Activated naive CD8-positive, alpha-beta T cell treated with anti-CD3 and anti-CD28 coated beads, Interleukin-2, amount 50 U/mL, for 24 hours (primary cell): ENCODE measurements around the gene SEH1L.
"Not testable (repeated sequence)": the region's sequence is repeated elsewhere in the genome, so short reads cannot be mapped to it uniquely, and the experiment has no call there.

Experiments
- ATAC-seq: fragments of 150-1000 bp; cut with Tn5 transposase; one replicate; pipeline ENCODE4 v1.10.0; 2021
- DNase-seq: peaks from one replicate; pipeline ENCODE4 v3.0.0; 2021
- H3K27ac Mint-ChIP-seq: one replicate; pipeline ENCODE4 v1.8.0; 2021; ENCODE audit warnings: mild to moderate bottlenecking, mixed read lengths
- H3K27me3 Mint-ChIP-seq: one replicate; pipeline ENCODE4 v1.8.0; 2021; ENCODE audit warnings: mixed read lengths
- H3K36me3 Mint-ChIP-seq: one replicate; pipeline ENCODE4 v1.8.0; 2021; ENCODE audit warnings: low read depth, mixed read lengths
- H3K4me1 Mint-ChIP-seq: one replicate; pipeline ENCODE4 v1.8.0; 2021; ENCODE audit warnings: mixed read lengths
- H3K4me3 Mint-ChIP-seq: one replicate; pipeline ENCODE4 v1.8.0; 2021; ENCODE audit warnings: mild to moderate bottlenecking, moderate library complexity, mixed read lengths
- H3K9me3 Mint-ChIP-seq: one replicate; pipeline ENCODE4 v1.8.0; 2021; ENCODE audit warnings: mixed read lengths

Gene SEH1L

GRCh38 chr18:12968115-12968514 is 20.3 kb downstream of the SEH1L start:
- Mint-ChIP-seq H3K36me3 (peaks cover 70% of the 10 kb centered on the region), H3K27me3 (no peaks in the 10 kb centered on the region), H3K27ac (no peak overlapping the region), H3K4me1 (peaks cover 16% of the 10 kb centered on the region), H3K9me3 (no peaks in the 10 kb centered on the region), H3K4me3 (no peak overlapping the region)
- ATAC-seq (no peak), DNase-seq (no peak)

DNA sequence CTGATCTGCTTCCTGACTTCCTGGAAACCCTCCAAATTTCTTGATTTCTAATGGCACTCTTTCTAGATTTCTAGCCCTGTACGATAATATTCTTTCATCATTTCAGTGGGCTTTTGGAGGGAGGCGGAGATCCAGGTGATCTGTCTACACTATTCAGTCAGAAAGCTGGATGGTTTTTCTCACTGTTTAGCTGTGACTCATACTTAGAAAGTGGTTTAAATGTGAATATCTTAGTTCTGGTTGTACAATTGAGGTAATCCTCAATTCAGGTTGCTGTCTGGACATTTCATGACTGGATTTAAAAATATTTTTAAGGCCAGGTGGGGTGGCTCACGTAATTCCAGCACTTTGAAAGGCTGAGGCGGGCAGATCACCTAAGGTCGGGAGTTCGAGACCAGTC is 20.8 kb downstream of the SEH1L start:
- no peak for DNase-seq
- no peak overlapping the region for H3K27ac Mint-ChIP-seq
- peaks cover 21% of the 10 kb centered on the region for H3K4me1 Mint-ChIP-seq
- ATAC-seq, result peak; percentile 57
- no peaks in the 10 kb centered on the region for H3K9me3 Mint-ChIP-seq
- H3K36me3 Mint-ChIP-seq, result peaks cover 66% of the 10 kb centered on the region
- H3K27me3 Mint-ChIP-seq, result no peaks in the 10 kb centered on the region
- H3K4me3 Mint-ChIP-seq, result no peak overlapping the region

DNA sequence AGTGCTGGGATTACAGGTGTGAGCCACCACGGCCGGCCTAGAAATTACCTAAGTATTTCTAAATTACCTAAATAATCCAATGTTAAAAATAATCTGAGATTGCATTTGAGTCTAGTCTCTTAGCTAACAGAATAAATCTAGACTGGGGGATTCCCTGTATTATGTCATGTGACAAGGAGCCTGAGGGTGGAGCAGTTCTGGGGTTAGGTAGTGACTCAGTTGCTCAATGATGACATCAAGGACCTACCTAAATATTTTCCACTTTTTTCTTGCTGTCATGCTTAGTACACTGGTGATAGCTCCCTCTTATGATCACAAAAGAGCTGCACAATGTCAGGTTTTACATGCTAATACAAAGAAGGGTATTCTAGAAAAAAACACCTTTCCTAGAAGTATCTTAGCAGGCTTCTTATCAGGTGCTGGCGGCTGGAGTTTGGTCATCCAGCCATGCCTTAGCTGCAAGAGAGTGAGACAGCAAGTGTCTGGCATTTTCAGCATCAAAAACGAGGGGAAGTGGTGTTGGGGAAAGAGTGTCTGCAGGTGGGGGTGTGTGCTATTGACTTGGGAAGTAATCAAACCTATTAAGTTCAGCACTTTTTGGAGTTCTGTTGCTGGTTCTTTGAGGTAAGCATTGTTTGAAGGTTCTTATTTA is 25.9 kb downstream of the SEH1L start:
- Mint-ChIP-seq H3K4me3 (no peak overlapping the region), H3K36me3 (peaks cover 59% of the 10 kb centered on the region), H3K27me3 (no peaks in the 10 kb centered on the region), H3K9me3 (no peaks in the 10 kb centered on the region), H3K27ac (peak overlapping the region; percentile 70), H3K4me1 (peaks cover 17% of the 10 kb centered on the region)
- ATAC-seq, result peak; percentile 72
- DNase-seq, result no peak

GRCh38 chr18:12975488-12975887 is 27.7 kb downstream of the SEH1L start:
- H3K27ac Mint-ChIP-seq, result no peak overlapping the region

DNA sequence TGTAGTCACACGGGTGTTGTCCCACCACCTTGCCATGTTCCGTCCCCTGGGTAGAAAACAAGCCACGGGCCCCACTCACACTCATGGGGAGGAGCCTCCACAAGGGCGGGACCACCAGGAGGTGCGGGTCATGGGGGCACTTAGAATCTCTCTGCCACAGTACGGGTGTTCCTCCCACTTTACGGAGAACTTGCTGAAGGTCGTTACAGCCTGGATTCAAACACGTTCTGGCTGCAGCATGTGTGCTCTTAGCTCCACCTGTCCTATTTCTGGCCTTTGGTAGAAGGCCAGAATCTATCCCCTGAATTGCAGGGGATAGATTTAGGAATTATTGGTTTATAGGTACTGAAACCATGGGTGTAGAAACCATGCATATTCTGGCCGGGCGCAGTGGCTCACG is 28.5 kb downstream of the SEH1L start:
- ATAC-seq (no peak), DNase-seq (no peak)
- peaks cover 11% of the 10 kb centered on the region for H3K4me1 Mint-ChIP-seq
- H3K36me3 Mint-ChIP-seq, result peaks cover 45% of the 10 kb centered on the region
- H3K9me3 Mint-ChIP-seq, result no peaks in the 10 kb centered on the region
- H3K27me3 Mint-ChIP-seq, result no peaks in the 10 kb centered on the region
- no peak overlapping the region for H3K27ac Mint-ChIP-seq
- H3K4me3 Mint-ChIP-seq, result no peak overlapping the region

More at GRCh38 chr18:12975488-12975887, 27.7 kb downstream of the SEH1L start:
- no peak for ATAC-seq
- Mint-ChIP-seq H3K9me3 (no peaks in the 10 kb centered on the region), H3K27me3 (no peaks in the 10 kb centered on the region), H3K4me3 (no peak overlapping the region), H3K36me3 (peaks cover 53% of the 10 kb centered on the region), H3K4me1 (peaks cover 11% of the 10 kb centered on the region)
- DNase-seq, result no peak

- not testable (repeated sequence) for DNase-seq, ATAC-seq, H3K4me1 Mint-ChIP-seq, H3K27me3 Mint-ChIP-seq, H3K27ac Mint-ChIP-seq, H3K9me3 Mint-ChIP-seq, H3K4me3 Mint-ChIP-seq
- H3K36me3 Mint-ChIP-seq, result peaks cover 32% of the 10 kb centered on the region
Observed at GRCh38 chr18:12980065-12980464, 32.3 kb downstream of the SEH1L start.

GRCh38 chr18:12989397-12990122 is 41.7 kb downstream of the SEH1L start:
- DNase-seq (no peak), ATAC-seq (no peak)
- peaks cover 3% of the 10 kb centered on the region for H3K27me3 Mint-ChIP-seq
- peaks cover 20% of the 10 kb centered on the region for H3K36me3 Mint-ChIP-seq
- H3K4me3 Mint-ChIP-seq, result peak overlapping the region; percentile 89
- H3K4me1 Mint-ChIP-seq, result peaks cover 20% of the 10 kb centered on the region
- H3K9me3 Mint-ChIP-seq, result no peaks in the 10 kb centered on the region
- peak overlapping the region; percentile 89 for H3K27ac Mint-ChIP-seq

GRCh38 chr18:12990123-12990475 is 42.3 kb downstream of the SEH1L start:
- H3K27me3 Mint-ChIP-seq, result peaks cover 3% of the 10 kb centered on the region
- H3K9me3 Mint-ChIP-seq, result no peaks in the 10 kb centered on the region
- DNase-seq (peak; percentile 60), ATAC-seq (no peak)
- H3K27ac Mint-ChIP-seq, result peak overlapping the region; percentile 89
- peaks cover 18% of the 10 kb centered on the region for H3K36me3 Mint-ChIP-seq
- peak overlapping the region; percentile 89 for H3K4me3 Mint-ChIP-seq
- H3K4me1 Mint-ChIP-seq, result peaks cover 20% of the 10 kb centered on the region

GRCh38 chr18:12990641-12990966 is 42.8 kb downstream of the SEH1L start:
- no peak for ATAC-seq
- Mint-ChIP-seq H3K27me3 (peaks cover 3% of the 10 kb centered on the region), H3K27ac (peak overlapping the region; percentile 89), H3K36me3 (peaks cover 15% of the 10 kb centered on the region), H3K9me3 (no peaks in the 10 kb centered on the region), H3K4me3 (peak overlapping the region; percentile 89), H3K4me1 (peaks cover 20% of the 10 kb centered on the region)
- no peak for DNase-seq

- Mint-ChIP-seq H3K9me3 (no peaks in the 10 kb centered on the region), H3K36me3 (peaks cover 15% of the 10 kb centered on the region), H3K27ac (peak within 1 kb of the TSS; percentile 89), H3K27me3 (peaks cover 3% of the 10 kb centered on the region), H3K4me1 (peaks cover 20% of the 10 kb centered on the region), H3K4me3 (peak within 1 kb of the TSS; percentile 89)
- DNase-seq (peak; percentile 96), ATAC-seq (peak; percentile 90)
Observed at GRCh38 chr18:12990967-12991820, 43.4 kb downstream of the SEH1L start, which contains the start of gene CEP192. Gene CEP192 (plus strand): TSS chr18:12991362. CDS start chr18:12999425, 8,063 bp downstream.

GRCh38 chr18:12991821-12992179 is 44.0 kb downstream of the SEH1L start:
- H3K9me3 Mint-ChIP-seq, result no peaks in the 10 kb centered on the region
- ATAC-seq, result no peak
- H3K27ac Mint-ChIP-seq, result peak overlapping the region; percentile 89
- DNase-seq, result no peak
- peak overlapping the region; percentile 89 for H3K4me3 Mint-ChIP-seq
- peaks cover 3% of the 10 kb centered on the region for H3K27me3 Mint-ChIP-seq
- peaks cover 14% of the 10 kb centered on the region for H3K36me3 Mint-ChIP-seq
- peaks cover 20% of the 10 kb centered on the region for H3K4me1 Mint-ChIP-seq

DNA sequence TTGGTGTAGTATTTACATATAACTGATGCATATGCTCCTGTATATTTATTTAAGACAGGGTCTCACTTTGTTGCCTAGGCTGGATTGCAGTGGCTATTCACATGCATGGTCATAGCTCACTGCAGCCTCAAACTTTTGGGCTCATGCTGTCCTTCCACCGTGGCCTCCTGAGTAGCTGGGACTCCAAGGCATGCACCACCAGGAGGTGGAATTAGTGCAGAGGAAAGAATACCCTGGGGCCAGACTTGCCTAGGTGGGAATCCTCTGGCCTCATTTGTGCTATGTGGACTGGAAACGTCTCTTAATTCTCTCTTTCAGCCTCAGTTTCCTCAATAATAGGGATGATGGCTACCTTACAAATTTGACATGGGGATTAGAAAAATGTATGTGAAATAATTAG is 45.6 kb downstream of the SEH1L start:
- no peaks in the 10 kb centered on the region for H3K9me3 Mint-ChIP-seq
- peaks cover 3% of the 10 kb centered on the region for H3K27me3 Mint-ChIP-seq
- peaks cover 13% of the 10 kb centered on the region for H3K36me3 Mint-ChIP-seq
- ATAC-seq (no peak), DNase-seq (no peak)
- H3K27ac Mint-ChIP-seq, result no peak overlapping the region
- H3K4me1 Mint-ChIP-seq, result peaks cover 26% of the 10 kb centered on the region
- H3K4me3 Mint-ChIP-seq, result no peak overlapping the region

GRCh38 chr18:12995424-12995823 is 47.6 kb downstream of the SEH1L start:
- DNase-seq (no peak), ATAC-seq (no peak)
- Mint-ChIP-seq H3K4me1 (peaks cover 22% of the 10 kb centered on the region), H3K36me3 (peaks cover 15% of the 10 kb centered on the region), H3K27ac (no peak overlapping the region), H3K9me3 (no peaks in the 10 kb centered on the region), H3K4me3 (no peak overlapping the region), H3K27me3 (peaks cover 3% of the 10 kb centered on the region)

DNA sequence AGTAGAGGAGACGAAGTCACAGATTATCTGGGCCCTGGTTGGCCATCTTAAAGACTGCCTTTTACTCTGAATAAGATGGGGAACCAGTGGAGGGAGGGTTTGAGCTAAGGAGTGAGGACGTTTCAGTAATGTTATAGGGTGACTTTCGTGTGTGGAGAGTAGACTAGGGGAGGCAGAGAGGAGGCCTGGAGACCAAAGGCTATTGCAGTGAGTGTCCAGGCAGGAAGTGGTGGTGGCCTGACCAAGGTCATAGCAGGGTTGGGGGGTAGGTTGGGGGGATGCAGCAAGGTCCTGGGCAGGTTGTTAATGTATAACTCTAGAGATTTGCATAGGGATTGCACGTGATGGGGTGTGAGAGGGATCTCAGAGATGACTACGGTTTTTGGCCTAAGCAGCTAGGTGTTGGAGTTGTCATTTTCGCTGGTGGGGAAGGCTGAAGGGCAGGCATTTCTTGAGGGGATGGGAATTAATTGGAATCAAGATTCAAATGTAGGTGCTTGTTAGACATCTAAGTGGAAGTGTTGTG is 48.2 kb downstream of the SEH1L start:
- Mint-ChIP-seq H3K4me3 (no peak overlapping the region), H3K4me1 (peaks cover 16% of the 10 kb centered on the region), H3K27ac (no peak overlapping the region), H3K27me3 (peaks cover 2% of the 10 kb centered on the region), H3K9me3 (no peaks in the 10 kb centered on the region), H3K36me3 (peaks cover 9% of the 10 kb centered on the region)
- ATAC-seq (no peak), DNase-seq (no peak)
